K562 (cell line): ENCODE data around the gene RFX3. TPM values are rescaled to one million over a fixed set of nuclear protein-coding genes. Genes with fewer than 3 reads are reported as not detected.
A peak's percentile ranks its signal among the peaks of the same experiment; 100 is the strongest.

Experiments
- ATAC-seq: fragments of 200-7000 bp; cut with Tn5 transposase; 3 replicates; pipeline ENCODE4 v1.9.1; 2020; ENCODE audit warnings: moderate library complexity
- BruUV-seq: library from RNA; stranded (reverse); fragments of 400-500 nt; replicated peaks from 2 replicates; lab custom pipeline; 2021; lab: Mats Ljungman, UMichigan
- CTCF ChIA-PET: fragments of 300-600 bp; formaldehyde crosslinking; extraction: SDS; loops from one replicate; lab custom pipeline; 2021; ENCODE audit warnings: low intra/inter-chr PET ratio; lab: Yijun Ruan, JAX
- POLR2A ChIA-PET: fragments of 300-600, 350-650 bp; sonication (Branson Sonifier 250); formaldehyde crosslinking; extraction: SDS; loops from one replicate; lab custom pipeline; 2021; ENCODE audit warnings: antibody characterized with exemption, inconsistent platforms; lab: Yijun Ruan, JAX
- DNase-seq, 4 experiments: peaks; one replicate each; pipeline versions ENCODE4 v3.0.0 to v3.0.0-alpha.2; 2011 to 2018; ENCODE audit warnings: low spot score in 3 of 4, mixed read lengths in 3 of 4; ENCODE audit errors: extremely low read depth in 1 of 4
- FAIRE-seq: peaks from 2 replicates; lab custom pipeline; 2011; peaks lifted over from hg19 to GRCh38; lab: Jason Lieb, UNC
- H2AFZ ChIP-seq: 2 replicates; pipeline ENCODE4 v1.6.0; 2011; ENCODE audit warnings: low read depth, low read length, control low read depth, inconsistent platforms
- H3K27ac ChIP-seq: fragments of 200-600 bp; 3 replicates; pipeline ENCODE4 v1.8.0; 2011; ENCODE audit warnings: low read depth, mild to moderate bottlenecking, control low read depth, inconsistent platforms, low read length, moderate library complexity, mixed read lengths; ENCODE audit errors: extremely low read depth
- H3K27me3 ChIP-seq, 2 experiments: fragments of 300-600 bp in 1 of 2; 2 replicates in 1 of 2; 3 replicates in 1 of 2; pipeline versions ENCODE4 v1.6.0 to v1.8.0; 2011; ENCODE audit warnings: inconsistent platforms in 2 of 2, low read length in 2 of 2, mild to moderate bottlenecking in 1 of 2, mixed read lengths in 1 of 2, moderate library complexity in 1 of 2; ENCODE audit not compliant: control insufficient read depth in 2 of 2, insufficient read depth in 2 of 2
- H3K36me3 ChIP-seq: fragments of 300-600 bp; 3 replicates; pipeline ENCODE4 v1.8.0; 2011; ENCODE audit warnings: mild to moderate bottlenecking, low read length, inconsistent platforms; ENCODE audit not compliant: control insufficient read depth, insufficient read depth
- H3K4me1 ChIP-seq, 2 experiments: fragments of 200-600 bp in 1 of 2; replicated peaks in 1 of 2; 2 replicates in 1 of 2; 3 replicates in 1 of 2; pipeline versions ENCODE4 v1.5.1 to v1.8.0; 2011; ENCODE audit warnings: inconsistent platforms in 2 of 2, low read length in 2 of 2, mild to moderate bottlenecking in 1 of 2, mixed read lengths in 1 of 2, moderate library complexity in 1 of 2; ENCODE audit not compliant: control insufficient read depth in 2 of 2, insufficient read depth in 2 of 2
- H3K4me2 ChIP-seq: 2 replicates; pipeline ENCODE4 v1.6.1; 2011; ENCODE audit warnings: low read length, control low read depth, inconsistent platforms, mixed read lengths; ENCODE audit not compliant: insufficient read depth
- H3K4me3 ChIP-seq: fragments of 200-600 bp; sonication (generic), shearing (Covaris generic); 2 replicates; pipeline ENCODE4 v1.5.1; 2016; ENCODE audit warnings: control low read depth, inconsistent platforms
- H3K79me2 ChIP-seq: fragments of 200-600 bp; 3 replicates; pipeline ENCODE4 v1.8.0; 2011; ENCODE audit warnings: low read length, inconsistent platforms; ENCODE audit not compliant: control insufficient read depth, insufficient read depth
- H3K9ac ChIP-seq, 2 experiments: 2 replicates each; pipeline versions ENCODE4 v1.6.0 to v1.6.1; 2011; ENCODE audit warnings: low read depth in 2 of 2, low read length in 2 of 2, control low read depth in 1 of 2, inconsistent platforms in 1 of 2, mild to moderate bottlenecking in 1 of 2, mixed read lengths in 1 of 2; ENCODE audit not compliant: insufficient read depth in 1 of 2
- H3K9me1 ChIP-seq: one replicate; pipeline ENCODE4 v1.6.0; 2011; ENCODE audit warnings: inconsistent platforms, mild to moderate bottlenecking, low read length, moderate library complexity; ENCODE audit not compliant: control insufficient read depth, insufficient read depth
- H3K9me3 ChIP-seq: replicated peaks from 2 replicates; pipeline ENCODE4 v1.5.1; 2011; ENCODE audit warnings: low read depth, low read length, inconsistent platforms; ENCODE audit not compliant: control insufficient read depth, insufficient read depth
- H4K20me1 ChIP-seq: replicated peaks from 2 replicates; pipeline ENCODE4 v1.6.1; 2011; ENCODE audit warnings: low read length, inconsistent platforms, mixed read lengths; ENCODE audit not compliant: control insufficient read depth, insufficient read depth
- FOXA1 ChIP-seq: fragments of 450-650 bp; IDR thresholded peaks from 2 replicates; pipeline ENCODE4 v1.6.1; 2016; ENCODE audit warnings: mild to moderate bottlenecking, borderline replicate concordance
- MYNN ChIP-seq, 2 experiments: sonication (generic); formaldehyde crosslinking in 1 of 2; IDR thresholded peaks; 2 replicates each; pipeline versions ENCODE4 v1.5.0 to v1.6.1; 2016 to 2020; ENCODE audit warnings: antibody characterized with exemption in 1 of 2, missing genetic modification reagents in 1 of 2
- PCBP1 ChIP-seq: fragments of 200-400 bp; formaldehyde crosslinking; IDR thresholded peaks from 2 replicates; pipeline ENCODE4 v1.6.1; 2018; ENCODE audit warnings: mild to moderate bottlenecking, low read depth, low read length; ENCODE audit not compliant: poor library complexity, severe bottlenecking
- TFAM ChIP-seq: fragments of 250-450 bp; sonication (Bioruptor Pico); conservative IDR thresholded peaks from 2 replicates; pipeline ENCODE4 v1.5.0; 2021; ENCODE audit warnings: mild to moderate bottlenecking, moderate library complexity
- WGBS: fragments of 100-300 bp; shearing (Covaris generic); methylation state at CpG from one replicate; pipeline ENCODE4 v1.1.6; 2016; ENCODE audit warnings: low coverage, mixed read lengths; ENCODE audit not compliant: insufficient coverage; ENCODE audit errors: missing lambda C conversion rate; 5-methylcytosine and 5-hydroxymethylcytosine counted together
- in situ Hi-C: fragments of 300-500 bp; cut with MboI; formaldehyde crosslinking; loops from 4 replicates; pipeline ENCODE4 v1.15.0; 2018; ENCODE audit warnings: inconsistent platforms, mixed read lengths
- intact Hi-C: fragments of 100-400 bp; cut with micrococcal nuclease; formaldehyde crosslinking; loops from 2 replicates; pipeline ENCODE4 v1.14.2; 2022
- polyA plus RNA-seq, 8 experiments: library from polyadenylated mRNA; depleted of rRNA in 4 of 8; stranded (reverse) in 5 of 8; unstranded in 3 of 8; fragments of >200 nt; fragmentation: Nextera tagmentation in 2 of 8; fragmentation: Illumina TruSeq in 1 of 8; extraction: Ambion mirVana in 2 of 8; extraction: Trizol in 1 of 8; gene quantifications; 2 replicates each; pipeline versions ENCODE4 v1.2.1 to v1.2.3, GENCODE V29; 2011 to 2014; ENCODE audit warnings: inconsistent platforms in 1 of 8, missing spikeins in 1 of 8
- total RNA-seq, 7 experiments: library from RNA; depleted of rRNA in 6 of 7; stranded (reverse); fragments of >200 nt in 6 of 7; fragmentation: Illumina TruSeq in 2 of 7; extraction: Trizol in 2 of 7; gene quantifications; 2 replicates each; pipeline versions ENCODE4 v1.2.1 to v1.2.3, GENCODE V29; 2011 to 2021; ENCODE audit warnings: low replicate concordance in 1 of 7
- TF ChIP-seq, protein P1 (sequence below): fragments of 250-450 bp; sonication (Bioruptor Pico); IDR thresholded peaks from 2 replicates; pipeline ENCODE4 v1.5.0; 2020; ENCODE audit warnings: mild to moderate bottlenecking, borderline replicate concordance
- TF ChIP-seq, protein P2 (sequence below): fragments of 250-450 bp; sonication (Bioruptor Pico); IDR thresholded peaks from 2 replicates; pipeline ENCODE4 v1.8.0; 2021; ENCODE audit warnings: mild to moderate bottlenecking, moderate library complexity
- TF ChIP-seq, protein P3 (sequence below), 2 experiments: fragments of 450-650 bp; formaldehyde crosslinking in 1 of 2; IDR thresholded peaks; 2 replicates each; pipeline versions ENCODE4 v1.4.0 to v1.6.1; 2014 to 2020; ENCODE audit warnings: mild to moderate bottlenecking in 2 of 2, borderline replicate concordance in 1 of 2, low read depth in 1 of 2

Gene RFX3
- total and polyA plus RNA-seq, 9 of the 15 experiments (the other 6 are each of a cell fraction or from before 2014, with no cell fraction given) = 0.86 to 4.9 (median 2.0) TPM

DNA sequence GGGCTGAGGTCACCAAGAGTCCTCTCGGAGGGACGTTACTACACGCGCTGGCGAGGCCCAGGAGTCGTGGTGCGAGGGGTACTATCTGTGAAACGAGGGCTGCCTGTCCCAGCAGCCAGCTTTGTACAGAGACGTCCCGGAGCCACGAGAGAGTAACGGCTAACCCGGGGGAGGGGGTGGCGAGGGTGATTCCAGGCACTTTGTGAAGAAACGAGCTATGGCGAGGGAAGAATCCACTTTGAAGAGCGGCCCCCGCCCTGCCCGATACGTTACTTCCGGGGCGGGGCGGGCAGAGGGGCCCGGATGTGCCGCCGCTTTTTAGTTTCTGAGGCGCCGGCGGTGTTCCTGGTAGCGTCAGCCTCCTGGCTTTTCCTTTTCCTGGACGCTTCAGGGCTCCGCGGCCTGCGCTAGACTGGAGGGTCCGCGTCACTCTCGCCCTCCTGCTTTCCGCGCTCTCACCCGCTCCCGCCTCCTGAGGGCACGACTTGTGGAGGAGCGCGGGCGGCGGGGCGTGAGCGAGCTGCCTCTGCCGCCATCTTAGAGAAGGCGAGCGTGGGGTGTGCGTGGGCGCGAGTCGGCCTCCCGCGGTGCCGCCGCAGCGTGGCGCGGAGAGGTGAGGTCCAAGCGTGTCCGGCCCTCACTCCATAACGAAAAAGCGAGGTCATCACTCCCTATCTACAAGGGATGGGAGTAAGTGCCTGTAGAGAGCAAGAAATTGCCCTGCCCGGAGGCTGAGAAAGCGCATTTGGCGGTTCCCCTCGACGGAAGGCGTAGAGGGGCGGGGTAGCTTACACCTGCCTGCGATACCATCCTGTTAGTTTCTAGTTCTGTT lies 580 bp upstream of the RFX3 start:
- CTCF ChIA-PET = no interaction called here
- in situ Hi-C loops = no loop called here
- WGBS = under 1% methylated on average over 41 of the region's 74 CpGs
- peak overlapping the region; percentile 100 for H3K9ac ChIP-seq
- H3K9me1 ChIP-seq = no peaks in the 10 kb centered on the region
- FAIRE-seq (peak; percentile 15), DNase-seq (peak; percentile 55 to 82 (median 65)), ATAC-seq (peak; percentile 64)
- peaks cover 91% of the 10 kb centered on the region for H3K79me2 ChIP-seq
- H3K4me1 ChIP-seq = peaks cover 0 to 4% of the 10 kb centered on the region in 2 experiments; a peak in 1 of 5 replicates
- H3K9me3 ChIP-seq = no peaks in the 10 kb centered on the region
- peak overlapping the region; percentile 88 for H2AFZ ChIP-seq
- peak overlapping the region; percentile 95 for H3K4me2 ChIP-seq
- peak overlapping the region; percentile 82 for H3K4me3 ChIP-seq
- H4K20me1 ChIP-seq = no peaks in the 10 kb centered on the region
- H3K36me3 ChIP-seq = no peaks in the 10 kb centered on the region; the same call in 2 of the 3 replicates
- no peaks in the 10 kb centered on the region for H3K27me3 ChIP-seq
- peak overlapping the region; percentile 100 for H3K27ac ChIP-seq
- POLR2A ChIA-PET = interaction anchor here (0.5 to 2.4 kb wide), 13 partner anchors 8 to 234 kb away, joined by 3 to 14 read pairs (median 3); no protein-coding TSS in a partner anchor
- intact Hi-C loops = loop anchor here (1.0 kb wide), 1 partner anchor 19 kb away; no protein-coding TSS in a partner anchor
- TSS peak; percentile 43 for BruUV-seq
- TF ChIP-seq, protein P1, sequence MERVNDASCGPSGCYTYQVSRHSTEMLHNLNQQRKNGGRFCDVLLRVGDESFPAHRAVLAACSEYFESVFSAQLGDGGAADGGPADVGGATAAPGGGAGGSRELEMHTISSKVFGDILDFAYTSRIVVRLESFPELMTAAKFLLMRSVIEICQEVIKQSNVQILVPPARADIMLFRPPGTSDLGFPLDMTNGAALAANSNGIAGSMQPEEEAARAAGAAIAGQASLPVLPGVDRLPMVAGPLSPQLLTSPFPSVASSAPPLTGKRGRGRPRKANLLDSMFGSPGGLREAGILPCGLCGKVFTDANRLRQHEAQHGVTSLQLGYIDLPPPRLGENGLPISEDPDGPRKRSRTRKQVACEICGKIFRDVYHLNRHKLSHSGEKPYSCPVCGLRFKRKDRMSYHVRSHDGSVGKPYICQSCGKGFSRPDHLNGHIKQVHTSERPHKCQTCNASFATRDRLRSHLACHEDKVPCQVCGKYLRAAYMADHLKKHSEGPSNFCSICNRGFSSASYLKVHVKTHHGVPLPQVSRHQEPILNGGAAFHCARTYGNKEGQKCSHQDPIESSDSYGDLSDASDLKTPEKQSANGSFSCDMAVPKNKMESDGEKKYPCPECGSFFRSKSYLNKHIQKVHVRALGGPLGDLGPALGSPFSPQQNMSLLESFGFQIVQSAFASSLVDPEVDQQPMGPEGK = 0 out of 2 replicates have a peak, but pooled peaks have one; percentile 24
- TF ChIP-seq MYNN (IDR thresholded peaks at IDR 0.05) = no peak
- TF ChIP-seq MYNN (CRISPR knock-in tag; IDR thresholded peaks at IDR 0.05) = no peak
- TF ChIP-seq FOXA1 = no peak
- peak; percentile 39 for TF ChIP-seq PCBP1
- TF ChIP-seq, protein P2, sequence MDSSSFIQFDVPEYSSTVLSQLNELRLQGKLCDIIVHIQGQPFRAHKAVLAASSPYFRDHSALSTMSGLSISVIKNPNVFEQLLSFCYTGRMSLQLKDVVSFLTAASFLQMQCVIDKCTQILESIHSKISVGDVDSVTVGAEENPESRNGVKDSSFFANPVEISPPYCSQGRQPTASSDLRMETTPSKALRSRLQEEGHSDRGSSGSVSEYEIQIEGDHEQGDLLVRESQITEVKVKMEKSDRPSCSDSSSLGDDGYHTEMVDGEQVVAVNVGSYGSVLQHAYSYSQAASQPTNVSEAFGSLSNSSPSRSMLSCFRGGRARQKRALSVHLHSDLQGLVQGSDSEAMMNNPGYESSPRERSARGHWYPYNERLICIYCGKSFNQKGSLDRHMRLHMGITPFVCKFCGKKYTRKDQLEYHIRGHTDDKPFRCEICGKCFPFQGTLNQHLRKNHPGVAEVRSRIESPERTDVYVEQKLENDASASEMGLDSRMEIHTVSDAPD (CRISPR knock-in tag) = no peak
- TF ChIP-seq TFAM (CRISPR knock-in tag) = no peak
- TF ChIP-seq, protein P3, sequence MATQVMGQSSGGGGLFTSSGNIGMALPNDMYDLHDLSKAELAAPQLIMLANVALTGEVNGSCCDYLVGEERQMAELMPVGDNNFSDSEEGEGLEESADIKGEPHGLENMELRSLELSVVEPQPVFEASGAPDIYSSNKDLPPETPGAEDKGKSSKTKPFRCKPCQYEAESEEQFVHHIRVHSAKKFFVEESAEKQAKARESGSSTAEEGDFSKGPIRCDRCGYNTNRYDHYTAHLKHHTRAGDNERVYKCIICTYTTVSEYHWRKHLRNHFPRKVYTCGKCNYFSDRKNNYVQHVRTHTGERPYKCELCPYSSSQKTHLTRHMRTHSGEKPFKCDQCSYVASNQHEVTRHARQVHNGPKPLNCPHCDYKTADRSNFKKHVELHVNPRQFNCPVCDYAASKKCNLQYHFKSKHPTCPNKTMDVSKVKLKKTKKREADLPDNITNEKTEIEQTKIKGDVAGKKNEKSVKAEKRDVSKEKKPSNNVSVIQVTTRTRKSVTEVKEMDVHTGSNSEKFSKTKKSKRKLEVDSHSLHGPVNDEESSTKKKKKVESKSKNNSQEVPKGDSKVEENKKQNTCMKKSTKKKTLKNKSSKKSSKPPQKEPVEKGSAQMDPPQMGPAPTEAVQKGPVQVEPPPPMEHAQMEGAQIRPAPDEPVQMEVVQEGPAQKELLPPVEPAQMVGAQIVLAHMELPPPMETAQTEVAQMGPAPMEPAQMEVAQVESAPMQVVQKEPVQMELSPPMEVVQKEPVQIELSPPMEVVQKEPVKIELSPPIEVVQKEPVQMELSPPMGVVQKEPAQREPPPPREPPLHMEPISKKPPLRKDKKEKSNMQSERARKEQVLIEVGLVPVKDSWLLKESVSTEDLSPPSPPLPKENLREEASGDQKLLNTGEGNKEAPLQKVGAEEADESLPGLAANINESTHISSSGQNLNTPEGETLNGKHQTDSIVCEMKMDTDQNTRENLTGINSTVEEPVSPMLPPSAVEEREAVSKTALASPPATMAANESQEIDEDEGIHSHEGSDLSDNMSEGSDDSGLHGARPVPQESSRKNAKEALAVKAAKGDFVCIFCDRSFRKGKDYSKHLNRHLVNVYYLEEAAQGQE (IDR thresholded peaks at IDR 0.05; ENCODE audit: borderline replicate concordance) = no peak
- TF ChIP-seq, protein P3 (CRISPR knock-in tag; IDR thresholded peaks at IDR 0.05; ENCODE audit: low read depth) = 0 out of 2 replicates have a peak, but pooled peaks have one; percentile 16
